Globus pallidus (tissue), 1 donor: Measurements from ENCODE around the gene BICRA.
"Not testable (repeated sequence)": the region's sequence is repeated elsewhere in the genome, so short reads cannot be mapped to it uniquely, and the experiment has no call there.

Source experiments
- DNase-seq: peaks from one replicate; pipeline ENCODE4 v3.0.0-alpha.2; 2015; ENCODE audit warnings: low spot score

BICRA gene

DNA sequence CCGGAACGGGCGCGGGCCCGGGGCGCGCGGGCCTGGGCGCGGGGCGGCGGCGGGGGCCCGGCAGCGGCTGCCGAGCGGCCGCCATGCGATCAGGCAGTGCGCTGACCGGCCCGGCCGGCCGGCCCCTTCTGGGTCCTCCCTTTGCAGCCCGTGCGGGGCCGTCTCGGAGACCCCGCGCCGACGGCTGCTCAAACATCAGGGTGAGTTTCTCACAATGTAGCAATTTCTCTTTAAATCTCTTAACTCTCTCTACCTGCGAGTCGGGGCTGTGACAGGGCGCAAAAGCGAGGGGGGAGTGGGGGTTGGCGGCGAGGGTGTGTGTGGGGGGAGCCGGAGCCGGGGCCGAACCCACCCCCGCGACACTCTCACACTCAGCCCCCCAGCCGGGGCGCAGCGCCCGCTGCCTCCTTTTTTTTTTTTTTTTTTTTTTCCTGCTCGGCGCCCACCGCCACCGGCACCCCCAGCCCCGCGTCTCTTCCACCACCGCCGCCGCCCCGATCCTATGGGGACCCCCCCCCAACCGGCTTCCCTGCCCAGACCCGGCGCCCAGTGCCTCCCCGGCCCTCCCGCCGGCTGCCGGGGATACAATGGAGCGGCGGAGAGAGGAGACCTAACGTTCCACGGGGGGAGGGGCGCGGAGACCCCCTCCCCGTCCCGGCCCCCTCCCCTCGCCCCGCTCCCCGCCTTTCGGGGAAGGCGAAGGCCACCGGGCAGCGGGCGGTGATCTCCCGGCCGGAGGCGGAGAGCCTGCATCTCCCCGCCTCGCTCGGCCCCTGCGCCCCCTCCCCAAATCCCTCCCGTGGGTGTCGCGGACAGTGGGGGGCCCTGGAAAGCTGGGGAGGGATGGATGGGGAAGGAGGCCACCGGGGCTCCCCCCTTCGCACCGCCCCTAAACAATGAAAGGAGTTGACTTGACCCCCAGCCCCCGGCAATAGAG, at the start of gene BICRA:
TSS of gene BICRA (plus strand) at position 166 of the 937 bp plus-strand sequence. CDS start 64,441 bp downstream, outside the sequence.
- peak; percentile 73 for DNase-seq

DNA sequence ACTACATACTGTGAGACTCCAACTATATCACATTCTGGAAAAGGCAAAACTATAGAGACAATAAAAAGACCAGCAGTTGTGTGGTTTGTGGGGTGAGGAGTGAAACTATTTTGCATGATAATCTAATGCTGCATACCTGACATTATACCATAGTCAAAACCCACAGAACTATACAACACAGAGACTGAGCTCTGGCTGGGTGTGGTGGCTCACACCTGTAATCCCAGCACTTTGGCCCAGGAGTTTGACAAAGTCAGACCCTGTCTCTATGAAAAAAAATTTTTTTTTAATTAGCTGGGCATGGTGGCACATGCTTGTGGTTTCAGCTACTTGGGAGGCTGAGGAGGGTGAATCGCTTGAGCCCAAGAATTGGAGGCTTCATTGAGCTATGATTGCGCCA, 47.9 kb upstream of the BICRA start:
- no peak for DNase-seq

DNA sequence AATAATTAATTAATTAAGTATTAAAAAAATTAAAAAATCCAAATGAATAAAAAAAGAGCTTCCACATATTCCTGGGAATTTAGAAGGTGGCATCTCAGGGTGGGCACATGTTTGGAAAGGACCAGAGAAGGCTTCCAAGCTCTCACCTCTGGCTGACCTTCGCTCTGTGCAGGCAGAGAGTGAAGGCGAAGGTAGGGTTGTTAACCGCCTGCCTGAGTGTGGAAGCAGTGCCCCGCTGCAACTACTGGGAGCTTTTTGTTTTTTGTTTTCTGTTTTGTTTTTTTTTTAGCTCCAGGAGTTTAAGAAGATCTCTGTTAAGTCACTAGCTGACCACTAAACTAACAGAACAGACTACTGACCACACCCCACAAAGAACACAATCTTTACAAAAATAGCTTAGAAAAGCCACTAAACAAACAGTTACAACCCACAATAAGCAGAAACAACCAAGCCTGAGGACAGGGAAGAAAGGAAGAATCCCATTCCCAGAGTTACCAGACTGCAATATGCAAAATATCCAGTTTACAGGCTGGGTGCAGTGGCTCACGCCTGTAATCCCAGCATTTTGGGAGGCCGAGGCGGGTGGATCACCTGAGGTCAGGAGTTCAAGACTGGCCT, 47.4 kb upstream of the BICRA start:
- no peak for DNase-seq

DNA sequence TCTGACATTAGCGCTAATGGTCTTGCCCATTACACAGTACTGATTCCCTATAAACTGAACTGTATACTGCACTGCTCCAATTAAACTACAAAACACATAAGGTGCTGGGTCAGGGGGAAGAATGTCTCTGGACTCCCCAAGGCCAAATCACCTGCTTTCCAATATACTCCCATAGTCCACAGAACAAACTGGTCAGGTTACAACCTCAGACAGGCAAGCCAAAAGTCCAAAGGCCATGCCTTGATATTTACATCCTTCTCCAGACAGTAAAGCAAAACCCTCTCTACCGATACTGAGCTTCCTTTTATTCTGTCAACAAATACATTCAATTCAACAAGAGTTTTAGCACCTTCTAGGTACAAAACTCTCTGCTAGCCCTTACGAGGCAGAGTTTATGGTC, 44.9 kb upstream of the BICRA start:
- DNase-seq = no peak

DNA sequence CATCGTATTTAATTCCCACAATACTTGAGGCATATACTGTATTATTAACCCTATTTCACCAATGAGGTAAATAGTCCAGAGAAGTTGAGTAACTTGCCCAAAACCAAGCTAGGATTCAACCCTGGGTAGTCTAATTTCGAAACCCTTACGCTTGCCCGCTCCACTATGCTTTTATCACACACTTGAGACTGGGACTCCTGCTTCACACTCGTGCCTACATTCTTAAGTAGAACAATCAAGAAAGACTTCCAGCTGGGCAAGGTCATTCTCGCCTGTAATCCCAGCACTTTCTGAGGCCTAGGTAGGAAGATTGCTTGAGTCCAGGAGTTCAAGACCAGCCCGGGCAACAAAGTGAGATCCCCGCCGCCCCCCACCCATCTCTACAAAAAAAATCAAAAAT, 39.6 kb upstream of the BICRA start:
- no peak for DNase-seq

DNA sequence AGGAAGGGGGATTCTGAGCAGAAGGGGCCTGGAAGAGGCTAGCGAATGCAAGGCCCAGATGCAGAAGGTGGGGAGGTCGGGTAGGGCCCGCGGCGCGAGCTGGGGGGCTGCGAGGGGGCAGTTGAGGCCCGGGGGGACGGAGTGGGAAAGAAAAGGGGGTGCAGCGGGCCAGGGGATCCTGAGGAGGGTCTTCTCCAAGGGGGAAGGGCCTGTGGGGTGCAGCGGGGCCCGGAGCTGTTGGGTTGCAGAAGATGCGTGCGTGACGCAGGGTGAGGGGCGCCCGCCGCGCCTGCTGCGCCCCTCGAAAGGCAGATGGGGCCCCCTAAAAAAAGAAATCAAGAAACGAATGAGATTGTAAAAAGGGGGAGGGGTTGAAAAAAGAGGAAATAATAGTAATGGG, 36.3 kb upstream of the BICRA start:
- no peak for DNase-seq

DNA sequence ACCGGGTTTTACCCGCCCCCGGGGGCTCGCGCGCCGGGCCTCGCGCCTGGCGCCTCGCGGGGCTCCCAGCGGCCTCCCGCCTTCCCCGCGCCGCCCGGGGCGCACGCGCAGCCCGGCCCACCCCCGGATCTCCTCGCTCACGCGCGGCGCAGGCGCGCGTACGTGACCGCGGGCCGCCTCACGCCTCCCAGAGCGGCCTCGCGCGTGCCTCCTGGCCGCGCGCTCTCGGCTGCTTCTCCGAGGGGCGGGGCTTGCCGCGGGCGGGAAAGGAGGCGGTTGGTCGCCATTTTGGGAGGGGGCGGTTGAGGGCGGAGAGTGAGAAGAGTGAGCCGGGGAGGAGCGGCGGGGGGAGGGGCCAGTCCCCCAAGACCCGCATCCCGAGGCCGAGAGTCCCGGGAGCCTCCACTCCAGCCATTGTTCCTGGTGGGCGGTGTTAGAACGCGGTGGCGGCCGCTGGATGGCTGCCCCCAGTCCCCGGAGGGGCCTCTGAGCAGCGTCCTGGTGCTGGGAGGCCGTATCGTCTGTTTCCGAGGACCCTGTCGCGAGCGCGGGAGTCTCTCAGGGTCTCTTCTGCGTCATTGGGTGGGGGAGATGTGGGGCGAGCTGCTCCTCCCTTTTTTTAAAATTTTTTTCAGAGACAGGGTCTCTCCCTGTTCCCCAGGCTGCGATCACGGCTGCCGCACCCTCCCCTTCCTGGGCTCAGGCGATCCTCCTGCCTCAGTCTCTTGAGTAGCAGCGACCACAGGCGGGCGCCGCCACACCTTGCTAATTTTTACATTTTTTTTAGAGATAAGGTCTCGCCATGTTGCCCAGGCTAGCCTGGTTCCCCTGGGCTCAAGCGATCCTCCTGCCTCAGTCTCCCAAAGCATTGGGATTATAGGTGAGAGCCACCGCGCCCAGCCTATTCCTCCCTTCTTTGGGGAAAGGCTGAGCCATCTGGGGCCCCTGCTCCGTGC, 35.6 kb upstream of the BICRA start, which contains the start of gene ZNF541:
TSS of gene ZNF541 (minus strand) at position 78 of the 956 bp plus-strand sequence. CDS start 17,292 bp downstream, outside the sequence.
- peak; percentile 26 for DNase-seq

DNA sequence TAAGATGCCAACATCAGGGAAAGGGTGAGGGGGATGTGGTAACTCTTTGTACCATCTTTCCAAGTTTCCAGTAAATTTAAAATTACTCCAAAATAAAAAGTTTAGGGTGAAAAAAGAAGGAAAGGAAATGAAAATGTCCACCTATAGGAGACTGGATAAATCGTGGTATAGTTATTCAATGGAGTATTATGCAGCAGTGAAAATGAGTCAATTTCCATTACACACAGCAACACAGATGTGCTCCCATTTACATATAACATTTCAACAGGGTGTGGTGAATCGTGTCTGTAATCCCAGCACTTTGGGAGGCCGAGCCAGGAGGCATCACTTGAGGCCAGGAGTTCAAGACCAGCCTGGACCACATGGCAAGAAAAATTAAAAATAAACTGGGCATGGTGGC, 28.5 kb upstream of the BICRA start:
- no peak for DNase-seq

DNA sequence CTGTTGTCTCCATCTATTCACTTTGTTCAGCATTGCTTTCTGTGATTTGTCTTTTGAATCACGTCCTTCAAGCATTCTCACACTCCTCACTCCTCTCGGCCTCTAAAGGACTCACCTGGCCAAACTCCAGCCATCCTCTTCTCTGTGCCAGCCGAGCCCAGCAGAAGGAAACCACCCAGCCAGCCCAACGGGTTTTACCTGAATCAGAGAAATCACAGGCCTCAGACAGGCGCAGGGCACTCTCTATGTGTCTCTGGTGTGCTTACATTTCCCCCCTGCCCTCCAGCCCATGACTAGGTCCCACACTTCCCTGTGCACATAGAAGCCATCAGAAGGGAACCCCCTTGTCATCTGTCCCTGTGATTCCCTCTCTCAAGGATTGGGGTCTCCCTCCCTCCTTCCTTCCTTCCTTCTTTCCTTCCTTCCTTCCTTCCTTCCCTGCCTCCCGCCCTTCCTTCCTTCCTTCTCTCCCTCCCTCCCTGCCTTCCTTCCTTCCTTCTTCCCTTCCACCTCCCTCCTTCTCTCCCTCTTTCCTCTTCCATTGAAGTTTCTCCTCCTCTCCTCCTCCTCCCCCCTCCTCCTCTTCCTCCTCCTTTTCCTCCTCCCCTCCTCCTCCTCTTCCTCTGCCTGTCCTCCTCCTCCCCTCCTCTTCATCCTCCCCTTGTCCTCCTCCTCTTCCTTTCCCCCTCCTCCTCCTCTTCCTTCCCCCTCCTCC, 27.2 kb upstream of the BICRA start:
- no peak for DNase-seq

DNA sequence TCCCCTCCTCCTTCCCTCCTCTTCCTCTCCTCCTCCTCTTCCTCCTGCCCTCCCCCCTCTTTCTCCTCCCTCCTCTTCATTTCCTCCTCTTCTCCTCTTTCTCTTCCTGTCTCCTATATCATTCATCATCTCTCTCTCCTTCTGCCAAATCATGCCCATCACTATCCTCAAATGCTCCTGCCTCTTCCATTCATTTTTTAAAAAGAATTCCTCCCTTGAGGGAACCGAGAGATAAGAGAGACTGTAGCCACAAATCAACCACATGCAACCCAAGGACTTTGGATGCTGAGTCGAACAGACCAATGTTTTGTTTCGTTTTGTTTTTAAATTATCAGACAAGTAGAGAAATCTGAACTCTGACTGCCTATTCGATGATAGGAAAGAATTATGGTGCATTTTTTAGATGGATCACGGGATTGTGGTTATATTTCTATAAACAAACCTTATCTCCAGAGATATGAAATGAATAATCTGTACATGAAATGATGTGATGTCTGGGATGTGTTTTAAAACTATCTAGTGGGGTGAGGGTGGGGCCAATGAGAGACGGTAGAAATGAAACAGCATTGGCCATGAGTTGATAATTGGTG, 26.5 kb upstream of the BICRA start:
- DNase-seq = no peak

DNA sequence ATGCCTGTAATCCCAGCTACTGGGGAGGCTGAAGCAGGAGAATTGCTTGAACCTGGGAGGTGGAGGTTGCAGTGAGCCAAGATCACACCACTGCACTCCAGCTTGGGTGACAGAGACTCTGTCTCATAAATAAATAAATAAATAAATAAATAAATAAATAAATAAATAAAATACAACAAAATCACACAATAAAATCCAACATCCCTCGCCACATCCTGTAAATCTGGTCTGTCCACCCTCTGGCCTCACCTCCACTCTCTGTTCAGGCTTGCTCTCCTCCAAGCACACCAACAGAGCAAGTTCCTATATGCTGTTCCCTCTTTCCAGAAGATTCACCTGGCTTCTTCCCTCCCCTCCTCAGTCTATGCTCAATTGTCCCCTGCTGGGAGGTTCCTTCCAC, 25.8 kb upstream of the BICRA start:
- not testable (repeated sequence) for DNase-seq

DNA sequence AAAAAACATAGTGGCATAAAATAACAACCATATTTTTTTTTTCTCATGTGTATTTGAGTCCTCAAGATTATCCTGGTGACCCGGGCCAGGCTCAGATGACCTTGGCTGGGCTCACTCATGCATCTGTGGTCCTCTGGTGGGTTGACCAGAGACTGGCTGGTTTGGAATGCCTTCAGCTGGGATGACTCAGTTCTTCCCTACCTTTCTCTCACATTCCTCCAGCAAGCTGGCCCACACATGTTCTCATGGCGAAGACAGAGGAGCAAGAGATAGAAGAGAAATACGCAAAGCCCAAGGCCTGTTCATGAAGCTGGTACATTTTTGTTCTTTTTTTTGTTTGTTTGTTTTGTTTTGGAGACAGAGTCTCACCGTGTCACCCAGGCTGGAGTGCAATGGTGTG, 21.6 kb upstream of the BICRA start:
- DNase-seq = no peak

DNA sequence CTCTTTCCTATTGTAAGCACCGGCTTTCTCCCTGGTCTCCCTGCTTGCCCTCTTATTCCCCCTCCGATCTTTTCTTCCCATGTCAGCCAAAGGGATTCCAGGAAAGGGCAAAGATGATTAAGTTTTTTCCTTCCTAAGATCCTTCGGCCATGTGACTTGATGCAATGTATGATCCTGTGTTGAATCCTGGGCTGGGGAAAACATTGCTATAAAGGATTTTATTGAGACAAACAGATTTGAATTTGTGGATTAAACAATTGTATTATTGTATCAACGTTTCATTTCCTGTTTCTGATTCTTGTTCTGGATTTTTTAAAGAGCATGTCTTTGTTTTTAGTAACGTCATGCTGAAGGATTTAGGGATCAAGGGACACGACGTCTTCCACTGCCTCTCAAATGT, 19.1 kb upstream of the BICRA start:
- DNase-seq = no peak

DNA sequence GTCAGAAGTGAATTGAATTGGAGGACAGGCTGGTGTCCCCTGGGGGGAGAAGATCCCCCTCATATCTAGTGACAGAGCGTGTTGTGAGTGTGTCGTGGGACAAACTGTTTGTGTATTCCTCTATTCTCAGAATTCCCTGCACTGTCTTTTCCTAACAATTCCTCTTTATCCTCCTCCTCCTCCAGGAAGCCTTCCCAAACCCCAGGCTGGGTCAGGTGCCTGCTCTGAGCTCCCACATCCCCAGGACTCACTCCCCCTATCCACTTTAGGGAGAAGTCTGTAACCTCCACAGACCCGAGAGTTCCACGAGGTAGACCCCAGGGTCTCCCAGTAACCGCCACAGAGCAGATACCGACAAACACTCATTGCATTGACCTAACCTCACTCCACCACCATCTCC, 15.1 kb upstream of the BICRA start:
- no peak for DNase-seq

DNA sequence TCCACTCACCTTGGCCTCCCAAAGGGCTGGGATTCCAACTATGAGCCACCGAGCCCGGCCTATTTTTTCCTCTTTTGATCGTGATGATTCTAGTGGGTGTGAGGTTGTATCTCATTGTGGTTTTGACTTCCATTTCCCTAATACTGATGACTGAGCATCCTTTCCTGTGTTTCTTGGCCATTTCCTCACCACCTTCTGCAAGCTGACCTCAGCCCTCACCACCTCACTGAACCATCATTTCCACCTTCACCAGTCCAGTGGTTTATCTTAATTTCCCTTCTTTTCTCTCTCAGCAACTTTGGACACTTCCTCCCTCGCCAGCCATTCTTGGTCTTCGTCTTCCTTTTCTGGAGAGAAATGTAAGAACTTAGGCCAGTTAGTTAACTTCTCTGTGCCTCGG, 13.0 kb upstream of the BICRA start:
- DNase-seq = no peak

DNA sequence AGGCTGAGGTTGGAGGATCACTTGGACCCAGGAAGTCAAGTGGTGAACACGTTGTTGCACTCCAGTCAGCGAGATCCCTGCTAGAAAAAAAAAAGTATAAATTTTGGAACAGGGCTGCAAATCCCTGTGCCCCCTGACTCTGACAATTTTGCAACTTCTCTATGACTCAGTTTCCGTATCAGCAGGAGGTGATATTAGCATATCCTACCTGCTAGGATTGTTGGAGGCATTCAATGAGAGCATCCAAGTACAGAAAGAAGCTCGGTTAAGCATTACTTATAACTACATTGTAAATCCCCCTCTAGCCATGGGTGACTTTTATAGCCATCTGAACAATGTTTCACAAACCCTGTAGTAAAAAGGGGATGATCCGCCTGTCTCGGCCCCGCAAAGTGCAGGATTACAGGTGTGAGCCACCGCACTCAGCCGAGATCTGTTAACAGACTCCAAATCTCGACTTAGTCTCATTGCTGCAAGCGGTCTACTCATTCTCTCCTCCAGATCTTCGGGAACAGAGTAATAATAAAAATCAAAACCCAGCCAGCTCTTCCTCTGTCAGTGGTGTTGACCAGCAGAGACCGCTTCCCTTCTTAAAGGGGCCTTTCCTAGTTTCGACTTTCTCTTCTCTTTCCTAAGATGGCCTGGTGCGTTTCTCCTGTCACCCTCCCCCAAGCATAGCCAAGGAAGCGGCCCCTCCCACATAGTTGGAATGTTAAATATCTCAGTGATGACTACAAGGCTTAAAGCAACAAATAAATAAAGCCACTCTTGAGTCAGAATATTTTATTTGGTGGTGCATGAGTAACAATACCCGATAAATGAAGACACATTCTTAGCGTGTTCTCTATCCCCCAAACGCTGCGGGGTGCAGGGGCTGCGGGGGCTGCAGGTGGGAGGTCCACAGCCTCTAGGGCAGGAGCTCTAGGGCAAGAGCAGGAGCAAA, 10.3 kb upstream of the BICRA start:
- DNase-seq = no peak

DNA sequence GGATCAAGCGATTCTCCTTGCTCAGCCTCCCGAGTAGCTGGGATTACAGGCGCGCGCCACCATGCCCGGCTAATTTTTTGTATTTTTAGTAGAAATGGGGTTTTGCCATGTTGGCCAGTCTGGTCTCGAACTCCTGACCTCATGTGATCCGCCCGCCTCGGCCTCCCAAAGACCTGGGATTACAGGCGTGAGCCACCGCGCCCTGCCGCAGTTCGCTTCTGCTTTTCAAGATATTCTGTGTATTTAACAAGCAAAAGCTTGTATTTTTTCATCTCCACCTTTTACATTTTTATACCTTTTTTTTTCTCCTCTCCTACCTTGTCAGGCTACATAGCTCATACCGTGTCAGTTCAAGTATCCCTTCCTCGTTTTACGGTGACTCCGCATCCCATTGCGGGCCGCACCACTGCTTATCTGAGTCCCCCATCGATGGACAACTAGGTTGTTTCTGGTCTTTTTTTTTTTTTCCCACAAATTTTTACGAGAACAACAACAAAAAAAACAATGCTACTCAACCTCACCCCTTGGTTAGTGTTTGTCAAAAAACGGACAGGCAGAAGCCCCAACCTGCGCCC, 9.2 kb upstream of the BICRA start:
- DNase-seq = not testable (repeated sequence)

DNA sequence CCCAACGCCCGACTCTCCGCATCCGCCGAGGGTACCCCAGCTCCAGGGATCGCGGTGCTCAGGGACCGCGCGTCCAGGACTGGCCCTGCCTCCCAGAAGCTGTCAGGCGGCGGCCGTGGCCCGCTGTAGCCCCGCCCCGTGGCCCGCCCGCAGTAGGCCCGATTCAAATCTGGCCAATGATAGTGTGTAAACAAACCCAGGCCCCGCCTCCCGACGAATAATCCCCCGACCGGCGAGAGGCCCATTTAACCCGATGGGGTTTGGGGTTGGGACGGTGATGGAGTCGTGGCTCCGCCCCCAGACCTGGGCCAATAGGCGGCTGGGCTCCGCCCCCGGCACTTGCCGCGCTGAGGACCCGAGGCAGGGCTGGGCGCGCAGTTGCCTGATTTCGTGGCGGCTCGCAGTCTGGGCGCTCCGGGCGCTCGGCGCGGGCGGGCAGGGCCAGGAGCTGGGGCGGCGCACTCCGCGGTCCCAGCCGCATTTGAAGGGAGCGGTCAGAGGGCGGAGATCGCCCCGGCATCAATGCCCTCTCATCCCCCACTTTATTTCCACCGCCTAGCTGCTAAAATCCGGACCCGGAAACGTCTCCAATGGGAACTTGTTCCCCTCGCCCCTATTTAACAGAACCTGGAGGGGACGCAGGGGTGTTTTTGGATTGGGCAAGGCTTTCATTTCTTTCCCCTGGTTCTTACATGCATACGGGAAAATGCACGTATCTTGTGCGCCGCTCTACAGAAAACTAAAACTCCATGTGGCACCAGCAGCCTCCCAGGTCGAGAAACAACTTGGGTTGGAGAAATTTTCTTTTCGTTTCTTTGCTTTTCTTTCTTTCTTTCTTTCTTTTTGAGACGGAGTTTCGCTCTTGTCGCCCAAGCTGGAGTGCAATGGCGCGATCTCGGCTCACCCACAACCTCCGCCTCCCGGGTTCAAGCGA, 8.4 kb upstream of the BICRA start:
- peak; percentile 99 for DNase-seq
